B cell (primary cell): ENCODE results near the gene AK8. TPM values are rescaled to one million over a fixed set of nuclear protein-coding genes. Genes with fewer than 3 reads are reported as not detected.

Experiments used
- ATAC-seq: fragments of 200-7000 bp; cut with Tn5 transposase; one replicate; pipeline ENCODE4 v1.10.0; 2021; ENCODE audit warnings: low read depth, mild to moderate bottlenecking, moderate number of reproducible peaks, moderate library complexity
- CTCF ChIA-PET: fragments of 350-600 bp; sonication (Branson Sonifier 250); formaldehyde crosslinking; loops from one replicate; lab custom pipeline; 2021; ENCODE audit warnings: antibody characterized with exemption, inconsistent platforms; lab: Charles Lee
- POLR2A ChIA-PET: fragments of 350-600 bp; sonication (Branson Sonifier 250); formaldehyde crosslinking; loops from one replicate; lab custom pipeline; 2021; ENCODE audit warnings: antibody characterized with exemption; lab: Charles Lee
- DNase-seq: peaks from one replicate; pipeline ENCODE4 v3.0.0; 2013
- H2AFZ ChIP-seq: 2 replicates; pipeline ENCODE4 v1.6.1; 2012; ENCODE audit warnings: mild to moderate bottlenecking, low read depth, low read length; ENCODE audit not compliant: insufficient read depth, poor library complexity, severe bottlenecking
- H3K27ac ChIP-seq, 2 donors: 1 replicate in 1 of 2; 2 replicates in 1 of 2; pipeline ENCODE4 v1.5.1; 2012 to 2013; ENCODE audit warnings: low read length in 2 of 2, mild to moderate bottlenecking in 2 of 2, moderate library complexity in 1 of 2
- H3K27me3 ChIP-seq, 4 experiments: fragments of 200-600 bp in 1 of 4; sonication (generic) in 1 of 4; replicated peaks in 1 of 4; 1 replicate in 2 of 4; 2 replicates in 2 of 4; pipeline versions ENCODE4 v1.6.1 to v1.7.0; 2013 to 2016; ENCODE audit warnings: low read length in 3 of 4, mild to moderate bottlenecking in 2 of 4, mixed read lengths in 1 of 4, moderate library complexity in 1 of 4; ENCODE audit not compliant: insufficient read depth in 4 of 4, control insufficient read depth in 3 of 4; ENCODE audit errors: control extremely low read depth in 1 of 4
- H3K36me3 ChIP-seq, 2 experiments: replicated peaks in 1 of 2; 1 replicate in 1 of 2; 2 replicates in 1 of 2; pipeline versions ENCODE4 v1.6.1 to v1.7.1; 2013; ENCODE audit warnings: low read length in 1 of 2; ENCODE audit not compliant: insufficient read depth in 2 of 2, control insufficient read depth in 1 of 2; ENCODE audit errors: control extremely low read depth in 1 of 2, extremely low read depth in 1 of 2
- H3K4me1 ChIP-seq, 2 donors: fragments of 200-600 bp in 1 of 2; sonication (generic) in 1 of 2; 1 replicate in 1 of 2; 2 replicates in 1 of 2; pipeline versions ENCODE4 v1.5.1 to v1.6.1; 2013 to 2017; ENCODE audit warnings: low read length in 2 of 2; ENCODE audit not compliant: control insufficient read depth in 2 of 2, insufficient read depth in 2 of 2
- H3K4me2 ChIP-seq: replicated peaks from 2 replicates; pipeline ENCODE3; 2012; ENCODE audit warnings: mild to moderate bottlenecking, low read depth, low read length; ENCODE audit not compliant: poor library complexity, severe bottlenecking
- H3K4me3 ChIP-seq, 5 experiments: fragments of 200-600 bp in 1 of 5; sonication (generic) in 1 of 5; 1 replicate in 3 of 5; 2 replicates in 2 of 5; pipeline versions ENCODE4 v1.5.1 to v1.7.0; 2011 to 2016; ENCODE audit warnings: low read length in 4 of 5, mild to moderate bottlenecking in 4 of 5, low read depth in 2 of 5, control low read depth in 1 of 5, moderate library complexity in 1 of 5; ENCODE audit not compliant: insufficient read depth in 1 of 5; ENCODE audit errors: control extremely low read depth in 1 of 5, extremely low read depth in 1 of 5
- H3K79me2 ChIP-seq: fragments of 200-600 bp; sonication (generic); one replicate; pipeline ENCODE4 v1.6.0; 2016; ENCODE audit warnings: low read length; ENCODE audit not compliant: control insufficient read depth, insufficient read depth
- H3K9ac ChIP-seq: fragments of 200-600 bp; sonication (generic); 2 replicates; pipeline ENCODE4 v1.6.1; 2017; ENCODE audit warnings: mild to moderate bottlenecking, low read length, moderate library complexity
- H3K9me3 ChIP-seq, 3 donors: one replicate each; pipeline versions ENCODE4 v1.6.1 to v1.7.1; 2013; ENCODE audit warnings: low read length in 2 of 3; ENCODE audit not compliant: control insufficient read depth in 2 of 3, insufficient read depth in 1 of 3; ENCODE audit errors: control extremely low read depth in 1 of 3
- H4K20me1 ChIP-seq: 2 replicates; pipeline ENCODE4 v1.6.0; 2012; ENCODE audit warnings: mild to moderate bottlenecking, low read length; ENCODE audit not compliant: insufficient read depth, control insufficient read depth, poor library complexity, severe bottlenecking
- H3K27ac Mint-ChIP-seq: one replicate; pipeline ENCODE4 v1.8.0; 2021; ENCODE audit warnings: mixed read lengths
- H3K27me3 Mint-ChIP-seq: one replicate; pipeline ENCODE4 v1.8.0; 2021; ENCODE audit warnings: mixed read lengths
- H3K4me1 Mint-ChIP-seq: one replicate; pipeline ENCODE4 v1.8.0; 2021; ENCODE audit warnings: mixed read lengths
- H3K4me3 Mint-ChIP-seq: one replicate; pipeline ENCODE4 v1.8.0; 2021; ENCODE audit warnings: mixed read lengths
- H3K9me3 Mint-ChIP-seq: one replicate; pipeline ENCODE4 v1.8.0; 2022; ENCODE audit warnings: mixed read lengths; ENCODE audit not compliant: insufficient read depth
- CTCF ChIP-seq: fragments of 200-600 bp; IDR thresholded peaks from one replicate; pipeline ENCODE4 v1.8.0; 2022; ENCODE audit warnings: antibody characterized with exemption, mild to moderate bottlenecking
- EZH2 ChIP-seq: IDR thresholded peaks from 2 replicates; pipeline ENCODE4 v1.6.1; 2012; ENCODE audit warnings: borderline replicate concordance, low read depth, mild to moderate bottlenecking, moderate library complexity, low read length; ENCODE audit not compliant: insufficient read depth, poor library complexity, severe bottlenecking
- WGBS: methylation state at CpG from one replicate; pipeline ENCODE4 v1.1.5; 2013; ENCODE audit warnings: missing lambda C conversion rate; ENCODE audit not compliant: insufficient coverage; 5-methylcytosine and 5-hydroxymethylcytosine counted together
- intact Hi-C: fragments of 100-400 bp; cut with micrococcal nuclease; formaldehyde crosslinking; loops from one replicate; pipeline ENCODE4 v1.10.0; 2022
- polyA plus RNA-seq: library from polyadenylated mRNA; depleted of rRNA; stranded (reverse); fragments of >200 nt; gene quantifications from 2 replicates; pipeline ENCODE4 v1.2.3, GENCODE V29; 2012
- total RNA-seq, 2 donors: library from RNA; stranded (reverse); fragments of 120-200 nt in 1 of 2; gene quantifications; 1 replicate in 1 of 2; 2 replicates in 1 of 2; pipeline versions ENCODE4 v1.2.3 to v1.2.4, GENCODE V29; 2013 to 2022

Gene AK8
- total and polyA plus RNA-seq, 2 donors (not counting 1 experiment from before 2014, with no cell fraction given), result 1.9 to 8.6 TPM

GRCh38 chr9:132862533-132862932 lies 15.6 kb downstream of the AK8 start:
- Histone ChIP-seq H3K9ac (no peak overlapping the region), H4K20me1 (no peaks in the 10 kb centered on the region), H3K4me2 (no peak overlapping the region), H2AFZ (no peak overlapping the region), H3K79me2 (no peaks in the 10 kb centered on the region), H3K27ac (no peak overlapping the region), H3K4me3 (no peak overlapping the region), H3K27me3 (no peaks in the 10 kb centered on the region), H3K9me3 (no peaks in the 10 kb centered on the region), H3K36me3 (no peaks in the 10 kb centered on the region), H3K4me1 (no peaks in the 10 kb centered on the region)
- Mint-ChIP-seq H3K27me3 (no peaks in the 10 kb centered on the region), H3K9me3 (no peaks in the 10 kb centered on the region), H3K4me1 (no peaks in the 10 kb centered on the region), H3K27ac (no peak overlapping the region), H3K4me3 (no peak overlapping the region)
- DNase-seq (no peak), ATAC-seq (no peak)
- TF ChIP-seq CTCF, result no peak
- no peak for TF ChIP-seq EZH2
- POLR2A ChIA-PET, result no interaction called here
- intact Hi-C loops, result no loop called here
- CTCF ChIA-PET, result interaction anchor here (1.1 kb wide), 1 partner anchor 10 kb away, joined by 3 read pairs; no protein-coding TSS in a partner anchor
- 55% methylated on average over 6 of the region's 6 CpGs for WGBS

GRCh38 chr9:132861666-132862065 lies 16.4 kb downstream of the AK8 start:
- H3K79me2 ChIP-seq, result no peaks in the 10 kb centered on the region
- no peak overlapping the region for H3K4me3 Mint-ChIP-seq
- no peaks in the 10 kb centered on the region for H3K9me3 Mint-ChIP-seq
- H3K27me3 Mint-ChIP-seq, result no peaks in the 10 kb centered on the region
- H3K4me1 ChIP-seq, result no peaks in the 10 kb centered on the region
- H2AFZ ChIP-seq, result no peak overlapping the region
- CTCF ChIA-PET, result interaction anchor here (1.1 kb wide), 1 partner anchor 11 kb away, joined by 3 read pairs; no protein-coding TSS in a partner anchor
- H3K9me3 ChIP-seq, result no peaks in the 10 kb centered on the region
- no peaks in the 10 kb centered on the region for H3K4me1 Mint-ChIP-seq
- DNase-seq (no peak), ATAC-seq (no peak)
- POLR2A ChIA-PET, result no interaction called here
- no peaks in the 10 kb centered on the region for H3K36me3 ChIP-seq
- 50% methylated on average over 2 of the region's 3 CpGs for WGBS
- H3K9ac ChIP-seq, result no peak overlapping the region
- no peak for TF ChIP-seq CTCF
- no peak for TF ChIP-seq EZH2
- no peak overlapping the region for H3K27ac ChIP-seq
- H3K27me3 ChIP-seq, result no peaks in the 10 kb centered on the region
- intact Hi-C loops, result no loop called here
- H3K27ac Mint-ChIP-seq, result no peak overlapping the region
- H3K4me2 ChIP-seq, result no peak overlapping the region
- no peak overlapping the region for H3K4me3 ChIP-seq
- no peaks in the 10 kb centered on the region for H4K20me1 ChIP-seq
